DOHH2 (cell line): ENCODE measurements around the gene PHACTR1.

Source experiments
- H3F3A ChIP-seq: fragments of 200-600 bp; sonication (generic), shearing (Covaris generic); 2 replicates; pipeline ENCODE4 v1.6.0; 2016; ENCODE audit warnings: antibody characterized with exemption, mild to moderate bottlenecking; ENCODE audit not compliant: control insufficient read depth, insufficient read depth
- H3K27ac ChIP-seq: fragments of 200-600 bp; sonication (generic); 2 replicates; pipeline ENCODE4 v1.5.1; 2014; ENCODE audit warnings: low read depth, mild to moderate bottlenecking, low read length, moderate library complexity
- H3K27me3 ChIP-seq: fragments of 200-600 bp; sonication (generic); 2 replicates; pipeline ENCODE4 v1.6.1; 2014; ENCODE audit warnings: mild to moderate bottlenecking, low read length, mixed read lengths; ENCODE audit not compliant: control insufficient read depth
- H3K36me3 ChIP-seq: fragments of 200-600 bp; sonication (generic); 2 replicates; pipeline ENCODE4 v1.6.1; 2014; ENCODE audit warnings: mild to moderate bottlenecking, low read length, moderate library complexity, mixed read lengths; ENCODE audit not compliant: control insufficient read depth
- H3K4me1 ChIP-seq: fragments of 200-600 bp; sonication (generic); 2 replicates; pipeline ENCODE4 v1.6.1; 2014; ENCODE audit warnings: mild to moderate bottlenecking, low read length, mixed read lengths; ENCODE audit not compliant: control insufficient read depth
- H3K4me2 ChIP-seq: fragments of 200-600 bp; sonication (generic); 2 replicates; pipeline ENCODE4 v1.6.0; 2014; ENCODE audit warnings: mild to moderate bottlenecking, low read length, moderate library complexity
- H3K4me3 ChIP-seq: fragments of 200-600 bp; sonication (generic); 2 replicates; pipeline ENCODE4 v1.5.1; 2014; ENCODE audit warnings: mild to moderate bottlenecking, low read length, mixed read lengths
- H3K79me2 ChIP-seq: fragments of 200-600 bp; sonication (generic); 2 replicates; pipeline ENCODE4 v1.6.1; 2014; ENCODE audit warnings: mild to moderate bottlenecking, low read length, mixed read lengths; ENCODE audit not compliant: control insufficient read depth
- H3K9me2 ChIP-seq: fragments of 200-600 bp; sonication (generic); replicated peaks from 2 replicates; pipeline ENCODE4 v1.6.1; 2014; ENCODE audit warnings: mild to moderate bottlenecking, low read length, mixed read lengths; ENCODE audit not compliant: control insufficient read depth
- H3K9me3 ChIP-seq: fragments of 200-600 bp; sonication (generic); 2 replicates; pipeline ENCODE4 v1.6.1; 2014; ENCODE audit warnings: antibody characterized with exemption, low read length, mixed read lengths; ENCODE audit not compliant: control insufficient read depth, insufficient read depth
- H4K20me1 ChIP-seq: fragments of 200-600 bp; sonication (generic); 2 replicates; pipeline ENCODE4 v1.6.0; 2014; ENCODE audit warnings: low read depth, mild to moderate bottlenecking, antibody characterized with exemption, low read length, moderate library complexity; ENCODE audit not compliant: control insufficient read depth, insufficient read depth
- EZH2phosphoT487 ChIP-seq: fragments of 200-600 bp; sonication (generic); IDR thresholded peaks from 2 replicates; pipeline ENCODE4 v1.6.1; 2017; ENCODE audit warnings: borderline replicate concordance, mild to moderate bottlenecking, antibody characterized with exemption, low read length, moderate library complexity, mixed read lengths
- TF ChIP-seq, protein P1 (sequence below): fragments of 200-600 bp; sonication (generic); IDR thresholded peaks from one replicate; pipeline ENCODE4 v1.5.1; 2014; ENCODE audit warnings: antibody characterized with exemption, mild to moderate bottlenecking, low read depth, low read length; ENCODE audit not compliant: poor library complexity, severe bottlenecking

The PHACTR1 gene

DNA sequence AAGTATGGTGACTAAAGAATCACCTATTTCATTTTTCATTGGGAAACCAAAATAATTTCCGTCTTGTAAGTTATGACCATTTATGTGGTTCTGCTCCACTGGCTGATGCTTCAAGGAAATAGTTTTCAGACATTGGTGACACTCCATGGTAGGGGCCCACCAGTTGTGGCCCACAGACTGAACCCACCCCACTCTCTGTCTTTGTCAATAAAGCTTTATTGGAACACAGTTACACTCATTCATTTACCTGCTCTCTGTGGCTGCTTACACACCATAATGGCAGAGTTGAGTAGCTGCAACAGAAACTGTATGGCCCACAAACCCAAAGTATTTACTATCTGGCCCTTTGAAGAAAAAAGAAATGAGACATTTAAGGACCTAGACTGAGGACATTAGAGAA lies 533.2 kb downstream of the PHACTR1 start:
- Histone ChIP-seq H4K20me1 (no peaks in the 10 kb centered on the region), H3K9me3 (no peaks in the 10 kb centered on the region), H3K4me2 (no peak overlapping the region), H3K9me2 (no peaks in the 10 kb centered on the region), H3K4me3 (no peak overlapping the region), H3K79me2 (no peaks in the 10 kb centered on the region), H3K4me1 (peaks cover 4% of the 10 kb centered on the region; the same call in 1 of the 2 replicates), H3K27ac (no peak overlapping the region), H3K27me3 (no peaks in the 10 kb centered on the region), H3F3A (no peaks in the 10 kb centered on the region), H3K36me3 (no peaks in the 10 kb centered on the region)
- TF ChIP-seq EZH2phosphoT487 = no peak
- TF ChIP-seq, protein P1, sequence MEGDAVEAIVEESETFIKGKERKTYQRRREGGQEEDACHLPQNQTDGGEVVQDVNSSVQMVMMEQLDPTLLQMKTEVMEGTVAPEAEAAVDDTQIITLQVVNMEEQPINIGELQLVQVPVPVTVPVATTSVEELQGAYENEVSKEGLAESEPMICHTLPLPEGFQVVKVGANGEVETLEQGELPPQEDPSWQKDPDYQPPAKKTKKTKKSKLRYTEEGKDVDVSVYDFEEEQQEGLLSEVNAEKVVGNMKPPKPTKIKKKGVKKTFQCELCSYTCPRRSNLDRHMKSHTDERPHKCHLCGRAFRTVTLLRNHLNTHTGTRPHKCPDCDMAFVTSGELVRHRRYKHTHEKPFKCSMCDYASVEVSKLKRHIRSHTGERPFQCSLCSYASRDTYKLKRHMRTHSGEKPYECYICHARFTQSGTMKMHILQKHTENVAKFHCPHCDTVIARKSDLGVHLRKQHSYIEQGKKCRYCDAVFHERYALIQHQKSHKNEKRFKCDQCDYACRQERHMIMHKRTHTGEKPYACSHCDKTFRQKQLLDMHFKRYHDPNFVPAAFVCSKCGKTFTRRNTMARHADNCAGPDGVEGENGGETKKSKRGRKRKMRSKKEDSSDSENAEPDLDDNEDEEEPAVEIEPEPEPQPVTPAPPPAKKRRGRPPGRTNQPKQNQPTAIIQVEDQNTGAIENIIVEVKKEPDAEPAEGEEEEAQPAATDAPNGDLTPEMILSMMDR = no peak

GRCh38 chr6:13250703-13251102 lies 534.1 kb downstream of the PHACTR1 start:
- no peak overlapping the region for H3K4me2 ChIP-seq
- H3K27me3 ChIP-seq = no peaks in the 10 kb centered on the region
- no peaks in the 10 kb centered on the region for H3F3A ChIP-seq
- peaks cover 4% of the 10 kb centered on the region for H3K9me3 ChIP-seq
- H3K36me3 ChIP-seq = no peaks in the 10 kb centered on the region
- no peak overlapping the region for H3K27ac ChIP-seq
- H3K9me2 ChIP-seq = no peaks in the 10 kb centered on the region
- H3K4me3 ChIP-seq = no peak overlapping the region
- TF ChIP-seq, protein P1 = no peak
- TF ChIP-seq EZH2phosphoT487 = no peak
- no peaks in the 10 kb centered on the region for H4K20me1 ChIP-seq
- H3K79me2 ChIP-seq = no peaks in the 10 kb centered on the region
- peaks cover 6% of the 10 kb centered on the region for H3K4me1 ChIP-seq

DNA sequence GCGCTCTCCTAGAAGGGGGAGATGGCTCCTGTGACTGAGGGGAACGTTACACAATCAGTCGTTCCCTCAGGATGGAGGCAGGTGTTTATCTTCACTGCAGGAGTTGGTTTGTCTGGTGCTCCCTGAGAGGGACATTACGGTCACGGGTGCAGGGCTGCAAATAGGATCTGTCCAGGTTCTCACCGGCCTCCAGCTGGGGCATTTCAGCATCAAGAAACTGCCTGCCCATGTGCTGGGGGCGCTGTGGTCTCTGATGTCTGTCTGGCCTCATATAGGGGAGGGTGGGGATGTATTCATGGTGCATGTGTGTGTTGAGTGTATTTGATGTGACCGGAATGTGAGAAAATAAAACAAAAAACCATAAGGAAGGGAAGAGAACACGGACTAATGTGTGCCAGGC lies 534.7 kb downstream of the PHACTR1 start:
- Histone ChIP-seq H3K9me2 (no peaks in the 10 kb centered on the region), H3K27me3 (no peaks in the 10 kb centered on the region), H3F3A (no peaks in the 10 kb centered on the region), H3K9me3 (peaks cover 10% of the 10 kb centered on the region), H3K27ac (no peak overlapping the region), H3K36me3 (no peaks in the 10 kb centered on the region), H4K20me1 (no peaks in the 10 kb centered on the region), H3K4me3 (no peak overlapping the region), H3K4me2 (no peak overlapping the region), H3K79me2 (no peaks in the 10 kb centered on the region), H3K4me1 (peaks cover 11% of the 10 kb centered on the region)
- TF ChIP-seq, protein P1 = no peak
- TF ChIP-seq EZH2phosphoT487 = no peak

GRCh38 chr6:13252790-13253189 lies 536.2 kb downstream of the PHACTR1 start:
- Histone ChIP-seq H3K4me2 (no peak overlapping the region), H3K9me3 (peaks cover 11% of the 10 kb centered on the region), H3K79me2 (no peaks in the 10 kb centered on the region), H3K9me2 (no peaks in the 10 kb centered on the region), H3K36me3 (no peaks in the 10 kb centered on the region), H3K4me1 (peaks cover 25% of the 10 kb centered on the region), H4K20me1 (no peaks in the 10 kb centered on the region), H3F3A (no peaks in the 10 kb centered on the region), H3K4me3 (no peak overlapping the region), H3K27me3 (no peaks in the 10 kb centered on the region), H3K27ac (no peak overlapping the region)
- TF ChIP-seq EZH2phosphoT487 = no peak
- TF ChIP-seq, protein P1 = no peak
